Nephron (organoid): ENCODE results near the gene SLC12A7.
A peak's percentile ranks its signal among the peaks of the same experiment; 100 is the strongest.

Experiments used
- H3K27ac Mint-ChIP-seq, 3 experiments: 2 replicates each; pipeline ENCODE4 v1.8.0; 2020; ENCODE audit warnings: mixed read lengths in 3 of 3, mild to moderate bottlenecking in 2 of 3, moderate library complexity in 1 of 3
- H3K27me3 Mint-ChIP-seq: 2 replicates; pipeline ENCODE4 v1.8.0; 2021; ENCODE audit warnings: low read depth, mild to moderate bottlenecking, moderate library complexity, mixed read lengths
- H3K36me3 Mint-ChIP-seq: 2 replicates; pipeline ENCODE4 v1.8.0; 2020; ENCODE audit warnings: low read depth, mixed read lengths
- H3K4me1 Mint-ChIP-seq: 2 replicates; pipeline ENCODE4 v1.8.0; 2020; ENCODE audit warnings: mixed read lengths
- H3K4me3 Mint-ChIP-seq, 3 experiments: 2 replicates each; pipeline ENCODE4 v1.8.0; 2020; ENCODE audit warnings: mild to moderate bottlenecking in 3 of 3, mixed read lengths in 3 of 3, moderate library complexity in 2 of 3
- H3K9me3 Mint-ChIP-seq: 2 replicates; pipeline ENCODE4 v1.8.0; 2020; ENCODE audit warnings: mixed read lengths
- TF ChIP-seq, protein P1 (sequence below), 3 experiments: fragments of 200-600 bp; sonication (generic); IDR thresholded peaks; one replicate each; pipeline ENCODE4 v1.5.0; 2021; ENCODE audit warnings: antibody characterized with exemption in 3 of 3; ENCODE audit not compliant: unreplicated experiment in 3 of 3

SLC12A7 gene

DNA sequence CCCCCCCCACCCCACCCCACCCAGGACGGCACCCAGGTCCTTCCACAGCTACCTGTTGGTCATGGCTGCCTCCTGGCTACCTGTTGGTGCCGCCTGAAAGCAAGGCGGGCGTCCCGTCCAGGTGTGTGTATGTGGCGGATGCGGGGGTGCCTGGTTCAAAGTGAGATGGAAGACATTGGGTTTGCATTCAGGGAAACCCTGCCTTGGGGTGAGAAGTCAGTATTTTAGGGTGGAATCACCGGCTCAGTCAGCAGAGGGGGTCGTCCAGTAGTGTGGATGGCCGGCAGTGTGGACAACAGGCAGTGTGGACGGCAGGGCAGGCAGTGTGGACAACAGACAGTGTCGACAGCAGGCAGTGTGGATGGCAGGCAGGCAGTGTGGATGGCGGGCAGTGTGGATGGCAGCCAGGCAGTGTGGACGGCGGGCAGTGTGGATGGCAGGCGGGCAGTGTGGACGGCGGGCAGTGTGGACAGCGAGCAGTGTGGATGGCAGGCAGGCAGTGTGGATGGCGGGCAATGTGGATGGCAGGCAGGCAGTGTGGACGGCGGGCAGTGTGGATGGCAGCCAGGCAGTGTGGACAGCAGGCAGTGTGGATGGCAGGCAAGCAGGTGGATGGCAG lies 75.2 kb downstream of the SLC12A7 start:
- peak overlapping the region in 1 of 3 experiments; percentile 48 for H3K27ac Mint-ChIP-seq
- TF ChIP-seq, protein P1, sequence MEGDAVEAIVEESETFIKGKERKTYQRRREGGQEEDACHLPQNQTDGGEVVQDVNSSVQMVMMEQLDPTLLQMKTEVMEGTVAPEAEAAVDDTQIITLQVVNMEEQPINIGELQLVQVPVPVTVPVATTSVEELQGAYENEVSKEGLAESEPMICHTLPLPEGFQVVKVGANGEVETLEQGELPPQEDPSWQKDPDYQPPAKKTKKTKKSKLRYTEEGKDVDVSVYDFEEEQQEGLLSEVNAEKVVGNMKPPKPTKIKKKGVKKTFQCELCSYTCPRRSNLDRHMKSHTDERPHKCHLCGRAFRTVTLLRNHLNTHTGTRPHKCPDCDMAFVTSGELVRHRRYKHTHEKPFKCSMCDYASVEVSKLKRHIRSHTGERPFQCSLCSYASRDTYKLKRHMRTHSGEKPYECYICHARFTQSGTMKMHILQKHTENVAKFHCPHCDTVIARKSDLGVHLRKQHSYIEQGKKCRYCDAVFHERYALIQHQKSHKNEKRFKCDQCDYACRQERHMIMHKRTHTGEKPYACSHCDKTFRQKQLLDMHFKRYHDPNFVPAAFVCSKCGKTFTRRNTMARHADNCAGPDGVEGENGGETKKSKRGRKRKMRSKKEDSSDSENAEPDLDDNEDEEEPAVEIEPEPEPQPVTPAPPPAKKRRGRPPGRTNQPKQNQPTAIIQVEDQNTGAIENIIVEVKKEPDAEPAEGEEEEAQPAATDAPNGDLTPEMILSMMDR (IDR thresholded peaks at IDR 0.05; ENCODE audit: unreplicated experiment in 3 of 3), result no peak
- H3K9me3 Mint-ChIP-seq, result no peaks in the 10 kb centered on the region
- peaks cover 5% of the 10 kb centered on the region for H3K27me3 Mint-ChIP-seq
- H3K4me1 Mint-ChIP-seq, result no peaks in the 10 kb centered on the region
- peaks cover 14% of the 10 kb centered on the region for H3K36me3 Mint-ChIP-seq
- no peak overlapping the region for H3K4me3 Mint-ChIP-seq

DNA sequence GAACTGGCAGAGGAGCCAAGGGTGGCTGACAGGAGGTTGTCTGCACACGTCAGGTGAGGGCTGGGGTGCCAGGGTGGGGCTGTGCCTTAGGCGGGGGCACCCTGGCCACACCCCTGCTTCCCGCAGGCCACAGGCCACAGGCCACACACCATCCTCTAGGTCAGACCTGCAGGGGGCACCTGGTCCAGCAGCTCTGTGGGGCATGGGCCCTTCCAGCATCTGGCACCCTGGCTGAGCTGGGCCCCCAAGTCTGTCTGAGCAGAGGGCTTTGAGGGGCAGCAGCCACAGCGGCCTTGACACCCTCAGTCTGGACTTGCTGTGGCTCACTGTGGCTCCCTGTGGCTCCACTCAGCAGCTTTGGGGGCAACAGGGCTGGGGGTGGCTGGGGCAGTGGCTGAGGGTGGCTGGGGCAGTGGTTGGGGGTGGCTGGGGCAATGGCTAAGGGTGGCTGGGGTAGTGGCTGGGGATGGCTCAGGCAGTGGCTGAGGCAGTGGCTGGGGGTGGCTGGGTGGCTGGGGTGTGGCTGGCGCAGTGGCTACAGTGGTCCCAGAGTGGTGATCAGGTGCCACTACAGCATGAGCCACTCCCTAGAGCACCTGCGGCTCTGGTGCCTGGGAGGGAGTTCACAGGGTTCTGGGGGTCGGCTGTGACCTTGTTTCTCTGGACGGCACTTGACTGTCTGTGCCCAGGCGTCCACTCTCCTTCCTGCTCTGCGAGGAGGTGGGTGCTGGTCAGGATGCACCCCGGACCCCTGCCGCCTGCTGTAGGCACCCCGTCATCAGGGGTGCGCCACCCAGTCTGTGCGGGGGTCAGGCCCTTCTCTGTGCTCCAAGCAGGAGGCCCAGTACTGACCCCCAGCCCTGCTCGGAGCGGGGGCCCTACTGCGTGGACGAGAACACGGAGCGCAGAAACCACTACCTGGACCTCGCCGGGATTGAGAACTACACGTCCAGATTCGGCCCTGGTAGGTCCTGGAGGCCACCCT lies 76.2 kb downstream of the SLC12A7 start:
- Mint-ChIP-seq H3K9me3 (no peaks in the 10 kb centered on the region), H3K27me3 (peaks cover 5% of the 10 kb centered on the region), H3K4me3 (no peak overlapping the region), H3K36me3 (peaks cover 14% of the 10 kb centered on the region), H3K27ac (no peak overlapping the region), H3K4me1 (no peaks in the 10 kb centered on the region)
- TF ChIP-seq, protein P1 (IDR thresholded peaks at IDR 0.05; ENCODE audit: unreplicated experiment in 3 of 3), result no peak

DNA sequence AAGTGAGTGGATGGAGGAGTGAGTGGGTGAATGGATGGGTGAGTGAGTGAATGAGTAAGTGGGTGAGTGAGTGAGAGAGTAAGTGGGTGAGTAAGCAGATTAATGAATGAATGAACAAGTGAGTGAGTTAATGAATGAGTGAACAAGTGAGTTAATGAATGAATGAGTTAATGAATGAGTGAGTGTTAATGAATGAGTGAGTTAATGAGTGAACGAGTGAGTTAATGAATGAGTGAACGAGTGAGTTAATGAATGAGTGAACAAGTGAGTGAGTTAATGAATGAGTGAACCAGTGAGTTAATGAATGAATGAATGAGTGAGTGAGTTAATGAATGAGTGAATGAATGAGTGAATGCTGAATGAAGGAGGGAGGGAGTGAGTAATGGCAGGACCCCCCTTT lies 76.9 kb downstream of the SLC12A7 start:
- TF ChIP-seq, protein P1 (IDR thresholded peaks at IDR 0.05; ENCODE audit: unreplicated experiment in 3 of 3), result no peak
- Mint-ChIP-seq H3K27ac (peak overlapping the region in 1 of 3 experiments; percentile 28), H3K27me3 (peaks cover 5% of the 10 kb centered on the region), H3K4me1 (no peaks in the 10 kb centered on the region), H3K4me3 (no peak overlapping the region), H3K36me3 (peaks cover 10% of the 10 kb centered on the region), H3K9me3 (no peaks in the 10 kb centered on the region)

DNA sequence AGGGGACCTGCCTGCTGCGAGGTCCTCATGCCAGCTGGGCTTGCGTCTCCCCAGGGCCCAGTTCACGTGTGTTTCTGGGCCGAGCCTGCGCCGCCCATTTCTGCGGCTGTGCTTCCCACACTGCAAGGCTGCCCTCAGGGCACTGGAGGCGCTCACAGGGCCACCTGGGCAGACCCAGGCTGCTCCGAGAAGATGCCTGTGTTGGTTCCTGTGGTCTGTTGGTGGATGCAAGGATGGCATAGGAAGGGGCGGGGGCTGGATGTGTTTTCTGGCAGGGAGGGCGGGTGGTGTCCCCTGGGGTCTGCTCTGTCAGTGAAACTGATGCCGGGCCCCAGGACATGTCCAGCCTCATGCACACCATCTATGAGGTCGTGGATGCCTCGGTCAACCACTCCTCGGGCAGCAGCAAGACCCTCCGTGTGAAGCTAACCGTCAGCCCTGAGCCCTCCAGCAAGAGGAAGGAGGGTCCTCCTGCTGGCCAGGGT lies 77.4 kb downstream of the SLC12A7 start:
- Mint-ChIP-seq H3K9me3 (no peaks in the 10 kb centered on the region), H3K4me1 (peaks cover 4% of the 10 kb centered on the region), H3K36me3 (peaks cover 10% of the 10 kb centered on the region), H3K27me3 (peaks cover 5% of the 10 kb centered on the region), H3K4me3 (no peak overlapping the region), H3K27ac (peak overlapping the region in 1 of 3 experiments; percentile 28)
- TF ChIP-seq, protein P1 (IDR thresholded peaks at IDR 0.05; ENCODE audit: unreplicated experiment in 3 of 3), result no peak

DNA sequence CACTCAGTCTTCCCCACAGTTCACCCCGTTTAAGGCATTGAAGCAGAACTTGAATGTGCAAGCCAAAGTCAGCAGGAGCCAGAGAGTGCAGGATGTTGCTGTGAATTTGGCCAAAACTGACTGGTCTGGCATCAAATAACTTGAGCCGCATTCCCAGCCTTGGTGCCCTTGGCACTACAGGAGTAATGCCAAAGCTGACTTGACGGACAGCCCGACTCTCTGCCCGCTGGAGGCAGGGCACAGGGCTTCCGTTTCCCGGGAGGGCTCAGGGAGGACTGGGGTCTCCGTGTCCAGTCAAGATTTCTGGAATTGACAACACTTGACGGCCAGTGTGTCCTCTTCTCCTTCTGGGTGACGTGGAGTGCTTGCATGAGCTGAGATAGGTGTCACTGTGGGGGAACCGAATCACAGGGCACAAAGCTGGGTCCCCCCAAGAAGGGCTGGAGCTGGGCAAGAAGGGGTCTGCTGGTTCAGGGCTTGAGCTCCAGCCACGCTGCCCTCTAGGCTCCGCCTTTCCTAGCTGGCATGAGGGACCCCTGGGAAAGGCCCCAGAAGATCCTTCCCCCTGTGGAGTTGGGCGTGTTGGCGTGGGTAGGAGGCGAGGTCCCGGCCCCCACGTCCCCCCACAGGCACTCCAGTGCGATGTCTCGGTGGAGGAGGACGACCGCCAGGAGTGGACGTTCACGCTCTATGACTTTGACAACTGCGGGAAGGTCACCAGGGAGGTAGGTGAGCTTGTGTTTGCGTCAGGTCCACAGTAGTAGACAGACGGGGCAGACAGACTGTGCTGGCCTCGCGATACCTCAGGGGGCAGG lies 78.0 kb downstream of the SLC12A7 start:
- Mint-ChIP-seq H3K36me3 (peaks cover 10% of the 10 kb centered on the region), H3K27me3 (peaks cover 5% of the 10 kb centered on the region), H3K4me1 (peaks cover 10% of the 10 kb centered on the region), H3K9me3 (no peaks in the 10 kb centered on the region), H3K27ac (no peak overlapping the region), H3K4me3 (no peak overlapping the region)
- TF ChIP-seq, protein P1 (IDR thresholded peaks at IDR 0.05; ENCODE audit: unreplicated experiment in 3 of 3), result no peak
